Measurements from ENCODE around the gene ZFP42.
"Not testable (repeated sequence)": the region's sequence is repeated elsewhere in the genome, so short reads cannot be mapped to it uniquely, and the experiment has no call there.

The ZFP42 gene

DNA sequence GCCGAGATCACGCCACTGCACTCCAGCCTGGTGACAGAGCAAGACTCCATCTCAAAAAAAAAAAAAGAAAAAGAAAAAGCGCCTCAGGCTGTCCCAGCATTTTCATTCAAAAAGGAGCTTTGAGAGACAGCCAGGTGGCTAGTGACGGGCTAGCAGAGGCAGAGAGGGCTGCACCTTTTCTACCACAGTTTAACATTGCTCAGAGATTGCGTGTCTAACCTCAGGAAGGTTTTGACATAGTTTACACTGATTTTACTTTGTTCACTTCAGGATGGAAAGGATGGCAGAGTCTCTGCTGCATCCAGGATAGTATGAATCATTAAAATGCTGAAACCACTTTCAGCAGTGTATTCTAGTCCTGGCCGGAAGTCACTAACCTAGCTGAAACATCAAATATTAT lies 28.1 kb downstream of the ZFP42 start:
- DNase-seq = no peak

DNA sequence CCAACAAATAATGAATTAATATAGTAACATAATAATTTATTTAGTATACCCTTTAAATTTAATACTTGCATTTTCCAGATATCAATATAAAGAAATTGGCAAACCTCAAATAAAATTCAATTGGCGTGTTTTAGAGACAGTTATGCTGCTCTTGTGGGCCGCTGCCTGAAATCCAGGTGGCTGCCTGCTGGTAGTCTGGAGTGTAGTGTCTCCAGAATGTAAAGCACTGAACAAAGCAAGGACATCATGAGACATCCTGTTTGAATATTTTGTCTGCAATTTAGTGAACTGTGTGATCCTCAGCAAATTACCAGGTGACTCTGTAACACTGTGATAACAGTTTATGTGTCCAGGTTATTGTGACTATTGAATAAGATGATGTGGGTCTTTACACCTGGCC lies 29.9 kb downstream of the ZFP42 start:
- DNase-seq = no peak

DNA sequence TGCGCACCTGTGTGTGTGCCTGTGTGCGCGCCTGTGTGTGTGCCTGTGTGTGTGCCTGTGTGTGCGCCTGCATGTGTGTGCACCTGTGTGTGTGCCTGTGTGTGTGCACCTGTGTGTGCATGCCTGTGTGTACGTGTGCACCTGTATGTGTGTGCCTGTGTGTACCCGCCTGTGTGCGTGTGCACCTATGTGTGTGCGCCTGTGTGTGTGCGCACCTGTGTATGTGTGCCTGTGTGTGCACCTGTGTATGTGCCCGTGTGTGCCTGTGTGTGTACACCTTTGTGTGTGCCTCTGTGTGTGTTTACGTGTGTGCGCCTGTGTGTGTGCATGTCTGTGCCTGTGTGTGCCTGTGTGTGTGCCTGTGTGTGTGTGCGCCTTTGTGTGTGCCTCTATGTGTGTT lies 33.5 kb downstream of the ZFP42 start:
- DNase-seq = no peak

DNA sequence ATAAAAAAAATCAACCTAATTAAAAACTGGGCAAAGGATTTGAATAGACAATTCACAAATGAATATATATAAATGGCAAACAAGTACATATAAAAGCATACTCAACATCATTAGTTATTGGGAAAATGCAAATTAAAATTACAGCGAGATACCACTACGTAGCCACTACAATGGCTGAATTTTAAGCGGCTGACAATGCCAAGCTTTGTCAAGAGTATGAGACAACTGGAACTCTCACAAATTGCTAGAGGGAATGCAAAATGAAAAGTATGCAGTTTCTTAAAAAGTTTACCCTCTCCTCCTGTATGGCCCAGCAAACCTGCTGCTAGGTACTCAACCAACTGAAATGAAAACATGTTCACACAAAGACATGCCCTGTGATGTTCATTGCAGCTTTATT lies 34.8 kb downstream of the ZFP42 start:
- DNase-seq = no peak

DNA sequence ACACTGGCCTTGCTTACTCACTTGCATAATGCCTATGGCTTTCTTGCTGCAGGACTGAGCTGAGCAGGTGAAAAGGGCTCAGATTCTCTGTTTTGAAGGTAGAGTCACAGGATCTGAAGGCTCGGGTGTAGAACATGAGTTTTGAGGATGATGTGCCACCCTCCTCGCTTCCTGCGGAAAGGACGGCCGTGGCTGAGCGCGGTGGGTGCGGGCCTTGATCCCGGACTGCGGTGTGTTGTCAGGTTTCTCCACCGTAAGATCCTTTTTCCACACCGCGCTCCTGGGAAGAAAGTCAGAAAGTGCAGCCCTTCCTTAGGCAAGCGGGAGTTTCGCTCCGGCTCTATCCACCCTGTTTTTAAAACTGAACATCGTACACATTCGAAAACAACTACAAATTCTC lies 36.2 kb downstream of the ZFP42 start:
- DNase-seq = no peak

DNA sequence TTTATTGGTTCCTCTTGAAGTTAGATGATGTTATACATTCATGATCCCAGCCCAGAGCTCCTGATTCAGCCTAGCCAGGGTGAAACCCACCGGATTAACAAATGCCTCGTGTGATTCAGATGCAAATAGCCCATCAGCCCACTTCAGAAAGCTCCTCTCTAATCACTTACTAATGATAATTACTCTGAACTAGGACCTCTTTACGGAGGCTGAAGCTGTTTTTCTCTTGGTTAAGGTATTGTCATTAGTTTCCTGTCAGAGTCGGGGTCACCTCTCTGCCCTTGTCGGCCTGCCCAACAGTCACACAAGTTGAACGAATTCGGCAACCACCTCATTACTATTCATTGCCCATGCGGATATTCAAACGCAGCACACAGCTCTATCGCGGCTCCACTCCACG lies 36.6 kb downstream of the ZFP42 start:
- DNase-seq = no peak

DNA sequence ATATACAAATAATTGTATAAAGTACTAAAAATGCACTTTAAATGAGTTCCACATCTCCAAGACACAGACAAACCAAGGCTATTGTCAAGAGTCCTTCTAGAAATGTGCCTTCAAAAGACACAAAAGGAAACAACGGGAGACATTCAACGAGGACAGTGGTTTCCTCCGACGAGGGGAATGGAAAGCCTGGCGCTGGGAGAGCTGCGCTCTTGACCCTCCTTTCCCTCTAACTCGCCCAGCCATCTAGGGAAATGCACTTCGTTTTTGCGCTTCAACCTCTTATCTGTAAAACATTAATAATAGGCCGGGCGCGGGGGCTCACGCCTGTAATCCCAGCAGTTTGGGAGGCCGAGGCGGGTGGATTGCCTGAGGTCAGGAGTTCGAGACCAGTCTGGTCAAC lies 37.0 kb downstream of the ZFP42 start:
- no peak for DNase-seq

DNA sequence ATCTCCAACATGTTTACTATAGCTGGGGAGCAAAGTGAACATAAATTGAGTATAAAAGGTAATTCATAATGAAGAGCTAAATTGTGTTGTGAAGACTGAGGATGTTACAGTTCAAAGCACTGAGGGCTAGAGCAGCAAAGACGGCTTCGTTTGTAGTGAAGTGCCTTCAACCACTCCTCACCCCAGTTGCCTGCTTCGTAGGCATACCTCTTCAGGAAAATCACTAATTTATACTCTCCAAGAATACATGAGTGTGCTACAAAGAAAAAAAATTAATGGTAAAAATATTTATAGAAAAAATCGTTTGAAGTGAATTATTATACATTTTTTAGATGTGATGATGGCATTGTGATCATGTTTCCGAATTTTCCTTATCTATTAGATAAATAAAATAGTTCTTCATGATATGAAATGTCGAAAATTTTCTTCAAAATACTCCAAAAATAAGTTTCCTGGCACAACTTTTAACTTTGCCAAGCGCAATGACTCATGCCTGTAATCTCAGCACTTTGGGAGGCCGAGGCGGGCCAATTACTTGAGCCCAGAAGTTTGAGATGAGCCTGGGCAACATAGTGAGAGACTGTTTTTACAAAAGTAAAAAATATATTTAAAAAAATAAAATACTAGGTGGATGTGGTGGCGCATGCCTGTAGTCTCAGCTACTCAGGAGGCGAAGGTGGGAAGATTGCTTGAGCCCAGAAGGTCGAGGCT lies 41.6 kb downstream of the ZFP42 start:
- no peak for DNase-seq

DNA sequence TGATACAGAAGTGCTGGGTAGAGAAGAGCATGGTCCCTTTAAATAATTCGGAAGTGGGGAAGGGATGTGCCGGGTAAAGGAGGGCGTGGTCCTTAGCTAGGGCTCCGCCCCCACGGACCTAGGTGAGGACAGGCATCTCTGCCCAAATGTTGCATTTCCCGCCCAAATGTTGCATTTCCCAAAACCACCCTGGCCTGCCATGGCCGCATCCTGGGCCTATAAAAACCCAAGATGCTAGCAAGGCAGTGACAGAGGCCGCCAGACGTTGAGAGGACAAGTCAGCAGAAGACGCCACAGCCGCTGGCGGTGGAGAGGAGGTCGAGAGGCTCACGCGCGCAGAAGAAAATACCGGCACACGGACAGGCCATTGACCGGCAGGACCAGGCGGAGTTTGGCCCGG lies 46.1 kb downstream of the ZFP42 start:
- no peak for DNase-seq

DNA sequence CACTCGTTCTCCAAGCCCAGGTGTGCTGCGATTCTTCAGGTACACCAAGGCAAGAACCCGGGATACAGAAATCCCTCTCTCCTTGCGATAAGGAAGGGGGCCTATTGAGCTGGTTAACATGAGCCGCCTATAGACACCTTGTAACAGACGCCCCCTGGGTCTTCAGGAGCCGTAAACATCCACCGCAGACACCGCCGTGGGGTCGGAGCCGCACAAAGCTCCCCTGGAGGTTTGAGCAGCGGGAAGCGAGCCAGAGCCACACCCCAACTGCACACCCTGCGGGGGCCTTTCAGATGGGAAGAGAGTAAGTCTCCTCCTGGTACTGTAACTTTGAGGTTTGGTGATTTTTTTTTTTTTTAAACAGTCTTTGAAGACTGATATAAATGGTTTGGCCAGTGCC lies 46.6 kb downstream of the ZFP42 start:
- no peak for DNase-seq

DNA sequence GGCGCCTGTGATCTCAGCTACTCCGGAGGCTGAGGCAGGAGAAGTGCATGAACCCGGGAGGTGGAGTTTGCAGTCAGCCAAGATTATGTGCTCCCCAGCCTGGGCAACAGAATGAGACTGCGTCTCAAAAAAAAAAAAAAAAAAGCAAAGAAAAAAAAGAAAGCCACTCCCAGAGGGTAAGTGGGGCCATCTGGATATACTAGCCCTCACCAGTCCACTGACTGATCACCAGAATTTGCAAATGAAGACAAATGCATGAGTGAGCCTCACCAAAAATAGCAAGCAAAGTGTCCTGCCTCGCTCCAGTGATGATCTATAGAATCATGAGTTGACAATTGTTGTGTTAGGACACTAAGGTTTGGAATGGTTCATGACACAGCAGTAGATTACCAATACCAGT lies 47.6 kb downstream of the ZFP42 start:
- no peak for DNase-seq

DNA sequence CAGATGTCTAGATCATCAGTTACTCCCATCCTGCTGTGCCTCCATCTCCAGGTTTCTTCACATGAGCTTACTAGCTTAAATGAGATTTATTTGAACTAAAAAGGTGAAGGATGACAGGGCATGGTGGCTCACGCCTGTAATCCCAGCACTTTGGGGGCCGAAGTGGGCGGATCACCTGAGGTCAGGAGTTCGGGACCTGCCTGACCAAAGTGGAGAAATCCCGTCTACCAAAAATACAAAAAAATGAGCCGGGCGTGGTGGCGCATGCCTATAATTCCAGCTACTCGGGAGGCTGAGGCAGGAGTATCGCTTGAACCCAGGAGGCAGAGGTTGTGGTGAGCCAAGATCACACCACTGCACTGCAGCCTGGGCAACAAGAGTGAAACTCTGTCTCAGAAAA lies 49.9 kb downstream of the ZFP42 start:
- not testable (repeated sequence) for DNase-seq

DNA sequence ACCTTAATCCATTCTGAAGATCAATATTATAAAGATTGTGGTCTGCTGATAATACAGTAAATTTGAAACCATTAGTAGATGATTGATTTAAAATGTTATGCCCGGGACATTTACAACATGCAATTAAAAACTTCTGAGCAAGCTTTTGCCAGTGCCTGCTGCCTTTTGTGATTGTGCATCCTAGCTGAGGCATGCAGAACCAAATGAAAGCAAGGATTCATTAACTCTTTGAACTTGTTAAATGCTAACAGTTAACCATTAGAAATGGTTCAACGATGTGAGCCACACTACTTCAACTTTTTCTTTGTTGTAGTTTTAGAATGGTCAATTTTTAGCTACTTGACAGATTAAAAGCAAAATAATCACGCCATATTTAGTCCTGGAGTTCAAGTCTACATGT lies 51.1 kb downstream of the ZFP42 start:
- DNase-seq = no peak

DNA sequence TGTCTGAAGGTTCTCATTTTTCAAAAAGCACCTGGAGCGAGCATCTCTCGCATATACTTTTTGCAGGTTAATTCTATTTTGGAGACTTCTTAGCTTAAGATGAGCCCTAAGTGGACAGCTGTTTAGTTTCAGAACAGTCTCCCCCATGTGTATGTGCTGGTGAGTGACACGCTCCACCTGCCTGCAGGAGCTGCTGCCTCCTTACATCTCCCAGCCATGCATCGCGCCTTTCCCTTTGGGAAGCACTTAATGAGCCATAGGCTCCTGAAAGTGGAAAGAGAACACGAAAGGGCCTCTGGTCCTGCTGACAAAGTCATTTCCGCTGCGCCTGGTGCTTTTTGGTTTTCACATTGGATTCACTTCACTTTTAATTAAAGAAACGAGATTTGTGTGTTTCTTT lies 57.7 kb downstream of the ZFP42 start:
- no peak for DNase-seq
